ENCODE measurements around the gene NMT1.

Gene NMT1

DNA sequence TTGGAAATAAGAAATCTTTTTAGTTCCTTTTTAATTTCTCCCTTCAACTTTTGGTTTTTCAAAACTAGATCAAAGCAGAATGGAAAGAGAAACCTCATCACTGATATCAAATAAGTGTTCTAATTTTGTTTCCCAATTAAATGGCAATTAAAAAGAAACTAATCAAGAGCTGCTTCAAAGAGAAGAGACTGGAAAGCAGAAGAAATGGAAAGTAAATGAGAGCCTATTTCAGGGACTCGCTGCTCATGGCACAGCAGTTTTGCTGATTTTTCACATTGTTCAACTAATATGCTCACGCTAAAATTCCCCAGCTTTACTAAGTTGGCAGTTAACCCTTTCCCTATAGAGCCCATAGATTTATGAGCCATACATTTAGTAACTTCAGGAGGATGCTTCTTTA is 6.5 kb downstream of the NMT1 start:
- no peak overlapping the region for H2AFZ ChIP-seq (ENCODE audit: low read depth)
- H3K27me3 ChIP-seq (ENCODE audit: insufficient read depth, low read depth), result no peaks in the 10 kb centered on the region
- no peak overlapping the region for H3K4me2 ChIP-seq
- peaks cover 89% of the 10 kb centered on the region for H3K79me2 ChIP-seq (ENCODE audit: insufficient read depth, low read depth)
- H3K4me1 ChIP-seq (ENCODE audit: low read depth, poor library complexity, severe bottlenecking), result peaks cover 19% of the 10 kb centered on the region
- no peaks in the 10 kb centered on the region; the same call in 1 of the 2 replicates for H4K20me1 ChIP-seq (ENCODE audit: insufficient read depth)
- no peak overlapping the region for H3K4me3 ChIP-seq (IDR thresholded peaks at IDR 0.05; ENCODE audit: insufficient read depth, low read depth, low read length)
- no peak overlapping the region for H3K9ac ChIP-seq
- no peak overlapping the region for H3K27ac ChIP-seq
- TF ChIP-seq, protein P1, sequence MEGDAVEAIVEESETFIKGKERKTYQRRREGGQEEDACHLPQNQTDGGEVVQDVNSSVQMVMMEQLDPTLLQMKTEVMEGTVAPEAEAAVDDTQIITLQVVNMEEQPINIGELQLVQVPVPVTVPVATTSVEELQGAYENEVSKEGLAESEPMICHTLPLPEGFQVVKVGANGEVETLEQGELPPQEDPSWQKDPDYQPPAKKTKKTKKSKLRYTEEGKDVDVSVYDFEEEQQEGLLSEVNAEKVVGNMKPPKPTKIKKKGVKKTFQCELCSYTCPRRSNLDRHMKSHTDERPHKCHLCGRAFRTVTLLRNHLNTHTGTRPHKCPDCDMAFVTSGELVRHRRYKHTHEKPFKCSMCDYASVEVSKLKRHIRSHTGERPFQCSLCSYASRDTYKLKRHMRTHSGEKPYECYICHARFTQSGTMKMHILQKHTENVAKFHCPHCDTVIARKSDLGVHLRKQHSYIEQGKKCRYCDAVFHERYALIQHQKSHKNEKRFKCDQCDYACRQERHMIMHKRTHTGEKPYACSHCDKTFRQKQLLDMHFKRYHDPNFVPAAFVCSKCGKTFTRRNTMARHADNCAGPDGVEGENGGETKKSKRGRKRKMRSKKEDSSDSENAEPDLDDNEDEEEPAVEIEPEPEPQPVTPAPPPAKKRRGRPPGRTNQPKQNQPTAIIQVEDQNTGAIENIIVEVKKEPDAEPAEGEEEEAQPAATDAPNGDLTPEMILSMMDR (conservative IDR thresholded peaks at IDR 0.05; ENCODE audit: low read depth, low read length), result no peak
- no peaks in the 10 kb centered on the region for H3K36me3 ChIP-seq (ENCODE audit: insufficient read depth)

DNA sequence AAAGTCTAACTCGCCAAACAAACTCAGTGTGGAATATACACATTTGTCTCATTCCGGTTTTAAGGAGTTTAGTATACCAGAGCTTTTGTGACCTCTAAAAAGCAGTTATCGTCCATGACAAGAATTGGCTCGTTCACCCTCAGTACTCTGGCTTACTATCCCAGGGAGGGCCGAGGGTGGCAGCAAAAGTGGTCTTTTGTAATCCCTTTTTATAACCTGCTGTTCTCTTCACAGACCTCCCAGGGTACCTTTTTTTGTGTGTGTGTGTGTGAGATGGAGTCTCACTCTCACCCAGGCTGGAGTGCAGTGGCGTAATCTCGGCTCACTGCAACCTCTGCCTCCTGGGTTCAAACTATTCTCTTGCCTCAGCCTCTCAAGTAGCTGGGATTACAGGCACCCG is 8.9 kb downstream of the NMT1 start:
- peaks cover 6% of the 10 kb centered on the region; the same call in 1 of the 2 replicates for H4K20me1 ChIP-seq (ENCODE audit: insufficient read depth)
- H3K9ac ChIP-seq, result no peak overlapping the region
- no peak overlapping the region for H3K4me3 ChIP-seq (IDR thresholded peaks at IDR 0.05; ENCODE audit: insufficient read depth, low read depth, low read length)
- no peak overlapping the region for H3K27ac ChIP-seq
- peaks cover 8% of the 10 kb centered on the region for H3K4me1 ChIP-seq (ENCODE audit: low read depth, poor library complexity, severe bottlenecking)
- H3K36me3 ChIP-seq (ENCODE audit: insufficient read depth), result 0 out of 2 replicates have a peak, but pooled peaks cover 3% of the 10 kb centered on the region
- no peak overlapping the region for H3K4me2 ChIP-seq
- peaks cover 82% of the 10 kb centered on the region for H3K79me2 ChIP-seq (ENCODE audit: insufficient read depth, low read depth)
- TF ChIP-seq, protein P1 (conservative IDR thresholded peaks at IDR 0.05; ENCODE audit: low read depth, low read length), result no peak
- no peak overlapping the region for H2AFZ ChIP-seq (ENCODE audit: low read depth)
- no peaks in the 10 kb centered on the region for H3K27me3 ChIP-seq (ENCODE audit: insufficient read depth, low read depth)

GRCh38 chr17:45070809-45071208 is 9.7 kb downstream of the NMT1 start:
- peaks cover 9% of the 10 kb centered on the region for H3K4me1 ChIP-seq (ENCODE audit: low read depth, poor library complexity, severe bottlenecking)
- TF ChIP-seq, protein P1 (conservative IDR thresholded peaks at IDR 0.05; ENCODE audit: low read depth, low read length), result no peak
- H4K20me1 ChIP-seq (ENCODE audit: insufficient read depth), result peaks cover 6% of the 10 kb centered on the region; the same call in 1 of the 2 replicates
- H3K36me3 ChIP-seq (ENCODE audit: insufficient read depth), result 0 out of 2 replicates have a peak, but pooled peaks cover 3% of the 10 kb centered on the region
- H3K9ac ChIP-seq, result no peak overlapping the region
- H2AFZ ChIP-seq (ENCODE audit: low read depth), result no peak overlapping the region
- peaks cover 82% of the 10 kb centered on the region for H3K79me2 ChIP-seq (ENCODE audit: insufficient read depth, low read depth)
- H3K4me2 ChIP-seq, result no peak overlapping the region
- H3K4me3 ChIP-seq (IDR thresholded peaks at IDR 0.05; ENCODE audit: insufficient read depth, low read depth, low read length), result no peak overlapping the region
- H3K27me3 ChIP-seq (ENCODE audit: insufficient read depth, low read depth), result no peaks in the 10 kb centered on the region
- no peak overlapping the region for H3K27ac ChIP-seq

DNA sequence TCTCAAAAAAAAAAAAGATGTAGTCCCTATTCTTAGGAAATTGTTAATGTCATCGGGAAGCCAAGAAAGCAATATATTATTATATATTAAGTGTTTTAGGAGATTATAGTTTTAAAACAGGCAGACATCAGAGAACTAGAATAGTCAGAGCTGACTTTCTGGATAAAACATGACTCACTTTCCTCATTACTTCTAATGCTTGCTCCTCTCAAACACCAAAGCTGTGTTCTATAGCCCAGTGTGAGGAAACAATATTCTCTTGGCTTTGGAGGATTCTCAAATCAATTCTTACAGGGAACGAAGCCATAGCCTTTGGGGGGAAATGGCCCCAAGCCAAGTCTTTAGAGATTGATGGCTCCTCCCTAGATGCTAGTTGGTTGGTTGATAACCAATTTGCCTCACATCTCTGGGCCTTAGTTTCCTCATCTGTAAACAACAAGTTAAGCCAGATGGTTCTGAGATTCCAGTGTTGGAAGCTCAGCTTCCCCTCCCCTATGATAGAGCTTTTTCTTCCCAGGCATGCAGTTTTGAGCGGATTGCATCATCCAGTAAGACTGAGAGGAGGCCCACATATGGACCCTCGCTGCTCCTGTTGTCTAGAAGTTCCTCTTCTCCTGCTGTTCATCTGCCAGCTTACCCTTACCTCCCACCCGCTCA is 12.4 kb downstream of the NMT1 start:
- peaks cover 11% of the 10 kb centered on the region; the same call in 1 of the 2 replicates for H4K20me1 ChIP-seq (ENCODE audit: insufficient read depth)
- no peak overlapping the region for H3K4me2 ChIP-seq
- H3K9ac ChIP-seq, result no peak overlapping the region
- no peak overlapping the region for H2AFZ ChIP-seq (ENCODE audit: low read depth)
- peaks cover 6% of the 10 kb centered on the region; the same call in 1 of the 2 replicates for H3K36me3 ChIP-seq (ENCODE audit: insufficient read depth)
- H3K27ac ChIP-seq, result no peak overlapping the region
- H3K4me3 ChIP-seq (IDR thresholded peaks at IDR 0.05; ENCODE audit: insufficient read depth, low read depth, low read length), result no peak overlapping the region
- peaks cover 83% of the 10 kb centered on the region for H3K79me2 ChIP-seq (ENCODE audit: insufficient read depth, low read depth)
- peaks cover 28% of the 10 kb centered on the region for H3K4me1 ChIP-seq (ENCODE audit: low read depth, poor library complexity, severe bottlenecking)
- TF ChIP-seq, protein P1 (conservative IDR thresholded peaks at IDR 0.05; ENCODE audit: low read depth, low read length), result no peak
- H3K27me3 ChIP-seq (ENCODE audit: insufficient read depth, low read depth), result no peaks in the 10 kb centered on the region
